Breast epithelium (tissue), 3 donors: ENCODE results near the gene PRKRIP1.

ENCODE experiments used
- POLR2AphosphoS5 ChIP-seq, 3 donors: sonication (generic); formaldehyde crosslinking; IDR thresholded peaks; one replicate each; pipeline ENCODE4 v1.6.1; 2017; ENCODE audit warnings: antibody characterized with exemption in 3 of 3
- TF ChIP-seq, protein P1 (sequence below), 3 donors: fragments of 450-650 bp; IDR thresholded peaks; one replicate each; pipeline ENCODE4 v1.5.1; 2016 to 2017; ENCODE audit warnings: antibody characterized with exemption in 3 of 3, mild to moderate bottlenecking in 3 of 3, moderate library complexity in 3 of 3

DNA sequence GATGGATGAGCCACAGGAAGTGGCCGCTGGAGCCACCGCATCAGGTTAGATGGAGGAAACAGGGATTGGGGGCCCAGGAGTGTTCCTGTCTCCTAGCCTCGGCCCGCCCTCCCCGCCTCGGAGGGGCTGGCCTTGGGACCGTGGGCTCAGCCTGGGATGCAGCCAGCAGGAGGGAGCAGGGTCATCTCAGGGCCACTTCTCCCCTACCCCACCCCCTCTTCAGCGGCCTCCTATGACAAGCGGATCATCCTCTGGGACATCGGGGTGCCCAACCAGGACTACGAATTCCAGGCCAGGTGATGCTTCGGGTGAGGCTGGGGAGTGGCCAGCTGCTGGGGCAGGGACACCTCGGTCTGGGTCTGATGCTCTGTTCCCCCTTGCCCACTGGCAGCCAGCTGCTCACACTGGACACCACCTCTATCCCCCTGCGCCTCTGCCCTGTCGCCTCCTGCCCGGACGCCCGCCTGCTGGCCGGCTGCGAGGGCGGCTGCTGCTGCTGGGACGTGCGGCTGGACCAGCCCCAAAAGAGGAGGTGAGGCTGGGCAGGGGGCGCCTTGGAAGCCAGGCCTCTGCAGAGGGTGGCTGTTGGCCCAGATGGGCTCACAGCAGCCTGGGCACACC is 73.3 kb downstream of the PRKRIP1 start:
- no peak for TF ChIP-seq POLR2AphosphoS5 (IDR thresholded peaks at IDR 0.05)
- TF ChIP-seq, protein P1, sequence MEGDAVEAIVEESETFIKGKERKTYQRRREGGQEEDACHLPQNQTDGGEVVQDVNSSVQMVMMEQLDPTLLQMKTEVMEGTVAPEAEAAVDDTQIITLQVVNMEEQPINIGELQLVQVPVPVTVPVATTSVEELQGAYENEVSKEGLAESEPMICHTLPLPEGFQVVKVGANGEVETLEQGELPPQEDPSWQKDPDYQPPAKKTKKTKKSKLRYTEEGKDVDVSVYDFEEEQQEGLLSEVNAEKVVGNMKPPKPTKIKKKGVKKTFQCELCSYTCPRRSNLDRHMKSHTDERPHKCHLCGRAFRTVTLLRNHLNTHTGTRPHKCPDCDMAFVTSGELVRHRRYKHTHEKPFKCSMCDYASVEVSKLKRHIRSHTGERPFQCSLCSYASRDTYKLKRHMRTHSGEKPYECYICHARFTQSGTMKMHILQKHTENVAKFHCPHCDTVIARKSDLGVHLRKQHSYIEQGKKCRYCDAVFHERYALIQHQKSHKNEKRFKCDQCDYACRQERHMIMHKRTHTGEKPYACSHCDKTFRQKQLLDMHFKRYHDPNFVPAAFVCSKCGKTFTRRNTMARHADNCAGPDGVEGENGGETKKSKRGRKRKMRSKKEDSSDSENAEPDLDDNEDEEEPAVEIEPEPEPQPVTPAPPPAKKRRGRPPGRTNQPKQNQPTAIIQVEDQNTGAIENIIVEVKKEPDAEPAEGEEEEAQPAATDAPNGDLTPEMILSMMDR (IDR thresholded peaks at IDR 0.05) = no peak
